Stimulated activated CD4-positive, alpha-beta T cell treated with anti-CD3 and anti-CD28 coated beads, Interleukin-15, amount 100 ng/mL, for 1 hour (primary cell): ENCODE measurements around the gene REX1BD.
A peak's percentile ranks its signal among the peaks of the same experiment; 100 is the strongest.
"Not testable (repeated sequence)": the region's sequence is repeated elsewhere in the genome, so short reads cannot be mapped to it uniquely, and the experiment has no call there.

Experiments
- DNase-seq, 2 donors: peaks; one replicate each; pipeline ENCODE4 v3.0.0-alpha.2; 2020; ENCODE audit warnings: low read depth in 1 of 2, low spot score in 1 of 2

Gene REX1BD

DNA sequence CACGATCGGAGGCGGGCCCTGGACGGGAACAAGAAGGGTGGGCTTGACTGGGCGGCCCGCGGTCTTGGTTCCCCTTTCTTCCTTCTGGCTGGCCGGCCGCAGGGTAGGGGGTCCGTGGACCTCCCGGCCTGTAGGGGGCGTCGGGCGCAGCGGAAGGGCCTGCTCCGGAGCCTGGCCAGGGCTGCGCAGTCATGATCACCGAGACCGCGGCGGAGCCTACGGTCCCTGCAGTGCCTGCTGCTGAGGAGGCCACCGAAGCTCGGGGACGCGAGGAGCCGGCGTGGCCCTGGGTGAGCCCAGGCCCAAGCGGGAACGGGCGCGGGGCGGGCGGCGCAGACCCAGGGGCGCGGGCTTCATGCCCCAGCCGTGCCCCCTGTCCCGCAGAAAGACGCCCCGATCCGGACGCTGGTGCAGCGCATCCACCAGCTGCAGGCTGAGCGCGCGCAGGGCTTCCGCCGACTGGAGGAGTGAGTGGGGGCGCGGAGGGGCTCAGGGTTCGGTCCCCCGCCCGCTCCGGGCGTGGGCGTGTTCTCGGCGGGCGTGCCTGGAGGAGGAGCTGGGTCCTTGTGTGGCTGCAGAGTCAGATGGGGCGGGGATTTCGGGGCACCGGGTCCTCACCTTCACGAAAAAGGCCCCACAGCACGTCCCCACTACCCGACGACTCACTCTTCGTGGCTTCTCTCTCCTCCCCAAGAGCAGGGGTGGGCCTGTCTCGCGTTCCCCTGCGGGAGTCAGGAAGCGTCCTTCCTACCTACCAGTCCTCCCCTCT, at the start of gene REX1BD:
TSS of gene REX1BD (plus strand) at position 188 of the 769 bp plus-strand sequence. CDS start at position 192, 4 bp downstream.
- DNase-seq: peak; percentile 71 to 83

DNA sequence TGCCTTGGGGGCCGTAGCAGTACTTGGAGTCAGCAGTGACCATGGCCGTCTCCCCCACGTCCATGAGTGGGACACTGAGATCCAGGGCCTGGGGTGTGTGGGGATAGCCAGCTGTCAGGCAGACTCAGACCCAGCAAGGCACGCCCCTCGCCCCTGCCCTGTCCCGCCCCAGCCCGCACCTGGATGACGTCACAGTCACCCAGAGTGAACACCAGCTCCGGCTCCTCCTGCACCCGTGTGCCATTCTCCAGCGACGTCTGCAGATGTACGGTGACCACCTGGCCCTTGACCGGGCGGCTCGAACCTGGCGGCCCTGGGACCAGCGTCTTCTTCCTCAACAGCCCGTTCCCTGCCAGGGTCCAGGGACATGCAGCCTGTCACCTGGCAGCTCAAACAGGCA, 49.2 kb upstream of the REX1BD start:
- no peak for DNase-seq

DNA sequence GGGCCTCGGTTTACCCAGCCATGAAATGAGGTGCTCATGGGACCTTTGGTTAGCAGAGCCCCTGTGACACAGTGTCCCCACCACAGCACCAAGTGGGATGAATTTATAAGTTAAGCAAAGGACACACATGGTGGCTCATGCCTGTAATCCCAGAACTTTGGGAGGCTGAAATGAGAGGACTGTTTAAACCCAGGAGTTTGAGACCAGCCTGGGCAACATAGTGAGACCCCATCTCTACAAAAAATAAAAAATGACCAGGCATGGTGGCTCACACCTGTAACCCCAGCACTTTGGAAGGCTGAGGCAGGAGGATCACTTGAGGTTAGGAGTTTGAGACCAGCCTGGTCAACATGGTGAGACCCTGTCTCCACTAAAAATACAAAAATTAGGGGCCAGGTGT, 48.4 kb upstream of the REX1BD start:
- not testable (repeated sequence) for DNase-seq

DNA sequence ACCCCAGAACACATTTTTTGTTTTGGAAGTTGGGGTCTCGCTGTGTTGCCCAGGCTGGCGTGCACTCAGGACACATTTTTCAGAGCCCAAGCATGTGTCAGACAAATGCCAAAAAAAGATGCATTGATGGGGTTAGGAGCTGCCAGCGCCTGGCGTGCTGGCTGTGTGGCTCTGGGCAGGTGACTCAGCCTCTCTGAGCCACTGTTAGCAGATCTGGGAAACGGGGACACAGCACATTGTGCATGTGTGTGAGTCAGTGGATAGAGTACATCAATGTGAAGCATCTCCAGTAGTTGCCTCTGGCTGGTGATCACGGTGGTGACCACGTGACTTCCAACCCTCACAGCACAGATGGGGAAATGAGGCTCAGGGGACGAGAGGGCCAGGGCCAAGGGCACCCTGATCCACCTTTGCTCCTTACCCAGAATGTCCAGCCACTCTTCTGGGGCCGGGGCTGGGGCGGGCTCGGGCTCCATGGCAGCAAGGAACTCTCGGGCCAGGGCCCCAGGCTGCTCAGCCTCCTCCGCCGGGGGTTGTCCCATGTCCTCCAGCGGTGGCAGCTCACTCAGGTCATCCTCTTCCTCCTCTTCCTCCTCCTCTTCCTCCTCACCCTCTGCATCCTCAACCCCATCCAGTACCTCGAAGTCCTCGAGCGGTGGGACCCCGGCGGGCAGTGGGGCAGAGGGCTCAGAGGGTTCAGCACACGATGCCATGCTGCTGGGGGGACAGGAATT, 47.2 kb upstream of the REX1BD start:
- DNase-seq: no peak

DNA sequence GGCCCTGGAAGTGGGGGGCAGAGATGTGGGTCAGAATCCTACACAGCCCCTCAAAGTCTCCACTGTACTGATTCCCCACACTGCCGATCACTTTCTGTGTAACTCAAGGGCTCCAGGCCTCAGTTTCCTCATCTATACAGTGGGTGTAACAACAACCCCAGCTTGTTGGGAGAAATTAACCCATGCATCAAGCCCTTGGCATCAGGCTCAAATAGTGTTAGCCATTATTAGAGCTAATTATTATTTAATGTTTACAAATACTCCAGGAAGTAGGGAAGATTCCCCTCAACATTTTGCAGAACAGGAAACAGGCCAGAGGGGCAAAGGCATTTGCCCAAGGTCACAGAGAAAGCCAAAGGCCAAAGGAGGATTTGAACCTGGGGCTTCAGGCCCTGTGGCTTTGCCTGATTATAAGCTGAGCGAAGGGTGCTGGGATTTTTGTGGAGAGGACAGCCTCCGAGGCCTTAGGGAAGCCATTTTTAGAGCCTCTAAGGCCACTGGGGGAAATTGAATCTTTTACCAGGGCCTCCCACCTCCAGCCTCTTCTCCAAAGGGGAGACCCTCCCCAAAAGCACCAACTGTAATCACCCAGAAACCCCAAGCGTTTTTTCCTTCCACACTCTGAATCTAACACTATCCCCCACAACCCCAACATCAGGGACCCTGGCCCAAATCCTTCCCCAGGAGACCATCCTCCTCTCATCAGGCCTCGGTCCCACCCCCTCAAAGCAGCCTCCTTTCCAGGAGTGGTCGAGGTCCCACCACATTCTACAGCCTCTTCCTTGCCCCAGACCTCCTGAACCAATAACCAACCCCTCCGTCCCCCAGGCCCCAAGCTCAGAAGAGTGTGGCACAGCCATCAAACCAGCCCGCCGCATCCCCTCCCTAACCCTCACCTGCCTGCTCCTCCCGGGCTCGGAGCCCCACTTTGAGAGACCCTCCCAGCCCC, 46.3 kb upstream of the REX1BD start:
- no peak for DNase-seq

DNA sequence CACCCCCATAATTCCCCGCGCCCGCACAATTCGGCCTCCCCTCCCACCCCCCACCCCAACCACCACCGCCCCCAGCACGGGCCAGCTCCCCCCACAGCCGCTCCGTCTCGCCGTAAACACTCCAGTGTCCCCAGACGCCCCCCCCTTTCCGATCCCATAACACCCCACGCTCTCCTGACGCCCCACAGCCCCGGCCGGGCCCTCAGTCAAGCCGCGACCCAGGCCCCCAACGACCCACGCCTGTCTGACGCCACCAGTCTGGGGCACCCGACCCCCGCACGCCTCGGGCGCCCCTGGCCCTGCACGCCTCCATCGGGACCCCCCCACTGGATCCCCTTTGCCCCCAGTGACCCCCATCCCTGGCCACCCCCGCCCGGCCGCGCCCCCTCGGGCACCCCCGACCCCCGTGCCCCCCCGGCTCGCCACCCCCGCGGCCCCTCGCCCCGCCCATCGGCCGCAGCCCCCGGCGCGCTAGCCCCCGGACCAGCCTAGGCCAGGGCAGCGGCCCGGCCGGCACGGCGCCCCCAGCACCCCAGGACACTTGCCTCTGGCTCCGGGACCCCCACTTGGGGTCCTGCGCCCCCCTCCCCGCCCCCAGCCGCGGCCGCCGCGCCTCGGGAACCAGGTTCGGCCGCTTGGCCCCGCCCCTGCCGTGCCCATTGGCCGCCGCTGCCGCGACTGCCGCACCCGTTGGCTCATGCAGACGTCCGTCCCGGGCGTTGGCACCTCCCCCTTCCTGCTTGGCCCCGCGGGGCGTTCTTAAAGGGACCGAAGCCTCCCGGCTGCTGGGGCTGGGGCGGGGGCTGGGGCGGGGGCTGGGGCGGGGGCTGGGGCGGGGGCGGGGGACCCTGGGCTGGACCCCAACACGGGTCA, 45.4 kb upstream of the REX1BD start, which contains the start of gene FKBP8:
TSS of gene FKBP8 (minus strand) at position 633 of the 873 bp plus-strand sequence. CDS start 1,603 bp downstream, outside the sequence.
- peak; percentile 92 for DNase-seq

DNA sequence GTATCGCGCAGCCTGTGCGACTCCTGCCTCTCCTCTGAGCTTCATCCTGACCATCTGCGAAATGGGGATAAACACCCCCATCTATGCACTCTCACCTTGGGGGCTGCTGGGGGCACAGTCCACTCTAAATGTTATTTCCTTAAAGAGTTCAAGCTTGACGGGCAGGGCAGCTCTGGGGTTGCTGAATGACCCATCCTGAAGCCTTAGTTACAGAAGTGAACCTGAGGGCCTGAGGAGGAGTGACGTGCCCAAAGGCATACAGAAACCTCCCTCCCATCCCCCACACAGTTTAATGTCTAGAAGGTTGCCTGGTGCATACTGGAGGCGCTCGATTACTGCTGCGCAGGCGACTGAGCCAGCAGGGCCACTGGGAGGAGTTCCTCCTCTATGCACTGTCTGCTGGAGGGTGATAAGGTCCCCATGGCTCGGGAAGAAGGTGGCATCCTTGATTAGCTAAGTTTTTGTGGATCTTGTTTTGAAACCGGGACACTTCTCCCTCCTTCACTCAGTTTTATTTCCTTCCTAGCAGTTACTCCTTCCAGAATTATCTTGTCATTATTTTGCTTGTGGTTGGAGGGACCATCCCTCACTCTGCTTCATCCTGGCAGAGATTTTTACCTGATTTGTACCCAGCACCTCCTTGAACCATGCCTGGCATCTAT, 44.7 kb upstream of the REX1BD start:
- peak; percentile 27 to 50 for DNase-seq

DNA sequence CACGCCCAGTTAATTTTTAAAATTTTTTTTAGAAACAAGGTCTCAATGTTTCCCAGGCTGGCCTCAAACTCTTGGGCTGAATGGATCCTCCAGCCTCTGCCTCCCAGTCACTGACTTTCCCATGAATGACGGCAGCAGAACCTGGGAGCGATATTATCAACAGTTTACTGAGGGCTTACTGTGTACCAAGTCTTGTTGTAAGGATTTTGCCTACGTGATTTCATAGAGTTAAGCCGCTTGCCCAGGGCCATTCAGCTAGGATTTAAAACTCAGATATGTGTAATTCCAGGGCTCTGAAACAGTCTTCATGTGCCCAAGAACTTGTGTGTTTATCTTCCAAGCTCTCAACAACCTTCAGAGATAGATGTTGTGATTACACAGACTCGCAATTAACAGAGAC, 37.0 kb upstream of the REX1BD start:
- no peak for DNase-seq

DNA sequence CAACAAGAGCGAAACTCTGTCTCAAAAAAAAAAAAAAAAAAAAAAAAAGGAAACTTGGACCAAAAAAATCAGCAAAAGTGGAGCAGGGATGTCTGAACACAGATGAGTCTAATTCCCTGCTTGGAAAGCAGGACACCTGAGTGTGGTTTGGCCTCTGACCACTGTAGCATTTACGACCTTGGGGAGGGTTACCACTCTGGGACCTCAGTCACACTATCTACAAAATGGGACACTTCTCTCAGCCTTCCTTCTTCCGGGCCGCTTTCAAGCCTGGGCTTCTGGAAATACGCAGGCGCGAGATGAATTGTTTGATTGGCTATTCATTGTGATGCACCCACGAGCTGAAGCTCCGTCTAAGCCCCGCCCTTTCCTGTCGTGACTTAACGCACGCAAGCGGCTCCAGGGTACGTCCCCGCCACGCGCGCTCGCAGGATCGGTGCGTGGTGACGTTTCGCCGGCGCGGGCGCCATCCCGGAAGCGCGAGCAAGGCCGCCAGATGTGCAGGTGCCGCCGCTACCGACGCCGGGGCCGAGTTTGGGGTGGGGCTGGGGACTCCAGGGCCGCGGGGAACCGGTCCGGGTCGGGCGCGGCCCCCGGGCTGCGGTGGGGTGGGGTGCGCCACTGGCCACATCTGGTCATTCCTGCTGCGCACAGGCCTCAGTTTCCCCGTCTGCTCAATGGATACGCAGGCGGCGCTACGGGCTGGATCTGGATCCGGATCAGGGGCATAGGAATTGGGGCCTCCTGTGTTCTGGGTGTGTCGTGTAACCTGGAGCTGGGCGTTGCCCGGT, 31.0 kb upstream of the REX1BD start, which contains the start of gene KXD1:
TSS of gene KXD1 (plus strand) at position 460 of the 791 bp plus-strand sequence. CDS start 4,187 bp downstream, outside the sequence.
- DNase-seq: peak; percentile 90 to 94

DNA sequence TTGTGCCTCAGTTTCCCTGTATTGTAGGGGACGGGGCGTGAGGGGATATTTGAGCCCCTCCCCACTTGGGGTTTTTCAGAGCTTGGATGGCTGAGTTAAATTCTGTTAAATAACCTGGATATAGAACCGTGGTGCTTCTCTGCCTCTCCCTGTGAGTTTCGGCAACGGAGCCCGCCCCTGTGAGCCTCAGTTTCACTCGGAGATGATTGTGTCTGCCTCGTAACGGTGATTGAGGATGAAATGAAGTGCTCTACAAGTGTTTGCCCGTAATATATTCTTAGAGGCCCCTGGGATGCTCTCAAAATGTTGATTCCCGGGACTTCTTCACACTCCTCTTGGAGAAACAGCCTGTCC, 30.4 kb upstream of the REX1BD start:
- DNase-seq: no peak

DNA sequence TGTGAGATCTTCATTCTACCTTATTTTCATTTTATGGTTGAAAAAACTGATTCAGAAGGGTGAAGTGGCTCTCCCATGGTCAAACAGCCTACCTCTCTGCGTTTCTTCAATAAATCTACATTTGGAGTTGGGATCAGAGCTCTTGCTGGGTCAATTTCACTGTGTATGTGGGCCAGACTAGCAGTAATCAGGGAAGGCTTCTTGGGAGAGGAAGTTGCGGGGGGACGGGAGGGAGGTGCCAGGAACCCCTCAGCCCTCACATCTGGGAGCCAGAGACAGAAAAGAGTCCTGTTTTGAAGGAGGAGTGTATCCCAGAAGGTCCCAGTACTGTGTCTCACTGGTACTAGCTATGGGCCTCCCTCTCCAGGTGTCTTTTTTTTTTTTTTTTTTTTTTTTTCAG, 30.0 kb upstream of the REX1BD start:
- no peak for DNase-seq

DNA sequence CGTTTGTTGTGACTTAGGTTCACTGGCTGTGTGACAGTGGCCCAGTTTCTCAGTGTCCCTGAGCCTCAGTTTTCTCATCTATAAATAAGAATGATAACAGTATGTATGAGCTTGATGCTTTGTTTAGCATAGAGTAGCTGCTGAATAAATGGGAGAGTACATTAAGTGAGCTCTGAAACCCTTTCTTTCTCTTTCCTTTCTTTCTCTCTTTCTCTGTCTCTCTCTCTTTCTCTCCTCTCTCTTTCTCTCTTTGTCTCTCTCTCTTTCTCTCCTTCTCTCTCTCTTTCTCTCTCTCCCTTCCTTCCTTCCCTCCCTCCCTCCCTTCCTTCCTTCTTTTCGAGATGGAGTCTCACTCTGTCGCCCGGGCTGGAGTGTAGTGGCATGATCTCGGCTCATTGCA, 28.9 kb upstream of the REX1BD start:
- no peak for DNase-seq

DNA sequence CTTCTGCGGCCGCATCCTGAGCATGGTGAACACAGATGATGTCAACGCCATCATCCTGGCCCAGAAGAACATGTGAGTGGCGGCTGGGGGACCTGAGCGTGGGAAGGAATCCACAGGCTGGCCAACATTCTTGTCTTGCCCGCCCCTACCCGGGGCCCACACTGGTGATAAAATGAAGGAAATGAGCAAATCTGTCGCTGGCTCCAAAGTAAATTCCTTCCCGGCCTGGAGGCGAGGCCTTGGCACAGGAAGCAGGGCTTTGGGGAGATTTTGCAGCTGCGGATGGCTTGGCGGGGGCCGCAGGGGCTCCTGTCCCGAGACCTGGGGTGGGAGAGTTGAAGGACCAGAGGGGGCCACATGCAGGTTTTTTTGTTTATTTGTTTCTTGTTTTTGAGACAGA, 26.5 kb upstream of the REX1BD start:
- no peak for DNase-seq

DNA sequence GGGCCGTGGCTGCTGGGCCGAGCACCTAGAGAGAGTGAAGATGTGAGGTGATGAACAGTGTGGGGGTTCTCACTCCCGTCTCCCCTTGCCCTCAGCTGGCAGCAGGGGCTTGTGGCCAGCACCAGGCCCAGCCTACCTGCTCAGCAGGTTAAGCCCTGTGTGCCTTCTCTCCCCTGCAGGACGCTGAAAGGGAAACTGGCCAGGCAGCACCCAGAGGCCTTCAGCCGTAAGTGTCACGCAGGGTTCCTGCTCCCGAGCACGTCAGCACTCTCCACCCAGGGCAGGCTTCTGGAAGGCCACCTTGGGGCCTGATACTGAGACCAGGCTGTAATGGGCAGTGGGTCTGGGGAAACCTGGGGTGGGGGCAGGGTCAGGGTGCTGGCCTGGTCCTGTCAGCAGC, 21.6 kb upstream of the REX1BD start:
- DNase-seq: no peak

DNA sequence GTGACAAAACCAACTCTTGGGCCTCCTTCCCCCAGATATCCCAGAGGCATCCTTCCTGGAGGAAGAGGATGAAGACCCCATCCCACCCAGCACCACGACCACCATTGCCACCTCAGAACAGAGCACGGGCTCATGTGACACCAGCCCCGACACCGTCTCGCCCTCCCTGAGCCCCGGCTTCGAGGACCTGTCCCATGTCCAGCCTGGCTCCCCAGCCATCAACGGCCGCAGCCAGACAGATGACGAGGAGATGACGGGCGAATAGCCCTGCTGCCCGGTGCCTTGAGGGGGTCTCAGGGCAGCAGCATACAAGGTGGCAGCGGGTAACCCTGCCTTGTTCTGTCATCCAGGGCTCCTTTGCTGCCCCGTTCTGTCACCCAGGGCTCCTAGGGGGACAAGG, 20.2 kb upstream of the REX1BD start:
- no peak for DNase-seq

DNA sequence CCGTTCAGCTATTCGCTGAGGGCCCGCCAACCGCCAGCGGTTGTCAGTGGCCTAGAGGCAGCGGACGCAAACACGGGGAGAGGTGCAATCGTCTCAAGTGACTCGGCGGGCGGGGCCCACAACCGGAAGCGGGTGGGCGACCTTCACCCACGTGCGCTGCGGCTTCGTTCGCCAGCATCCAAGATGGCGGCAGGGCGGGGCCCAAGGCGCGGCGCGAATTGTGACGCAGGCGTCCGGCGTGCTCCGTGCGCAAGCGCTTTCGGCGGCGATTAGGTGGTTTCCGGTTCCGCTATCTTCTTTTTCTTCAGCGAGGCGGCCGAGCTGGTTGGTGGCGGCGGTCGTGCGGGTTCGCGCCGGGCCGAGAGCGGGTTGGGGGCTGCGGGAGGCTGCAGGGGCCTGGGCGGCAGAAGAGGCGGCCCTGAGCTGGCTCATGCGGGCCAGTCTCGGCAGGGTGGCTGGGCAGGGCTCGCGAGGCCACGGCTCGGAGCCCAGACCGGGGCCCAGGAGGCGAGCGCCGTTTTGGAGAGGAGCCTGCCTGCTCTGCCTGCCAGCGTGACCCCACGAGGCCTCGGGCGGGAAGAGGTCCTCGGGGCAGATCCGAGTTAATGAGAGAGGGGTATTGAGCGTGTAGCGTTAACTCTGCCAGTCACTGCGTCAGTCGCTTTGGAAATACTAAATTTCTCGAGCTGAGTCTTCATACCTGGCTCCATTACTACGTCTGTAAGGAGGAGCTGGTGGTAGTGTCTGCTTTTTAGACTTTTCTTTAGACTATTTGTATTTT, 16.8 kb upstream of the REX1BD start, which contains the start of gene UBA52:
TSS of gene UBA52 (plus strand) at position 294 of the 781 bp plus-strand sequence. CDS start 1,444 bp downstream, outside the sequence.
- peak; percentile 98 to 99 for DNase-seq

DNA sequence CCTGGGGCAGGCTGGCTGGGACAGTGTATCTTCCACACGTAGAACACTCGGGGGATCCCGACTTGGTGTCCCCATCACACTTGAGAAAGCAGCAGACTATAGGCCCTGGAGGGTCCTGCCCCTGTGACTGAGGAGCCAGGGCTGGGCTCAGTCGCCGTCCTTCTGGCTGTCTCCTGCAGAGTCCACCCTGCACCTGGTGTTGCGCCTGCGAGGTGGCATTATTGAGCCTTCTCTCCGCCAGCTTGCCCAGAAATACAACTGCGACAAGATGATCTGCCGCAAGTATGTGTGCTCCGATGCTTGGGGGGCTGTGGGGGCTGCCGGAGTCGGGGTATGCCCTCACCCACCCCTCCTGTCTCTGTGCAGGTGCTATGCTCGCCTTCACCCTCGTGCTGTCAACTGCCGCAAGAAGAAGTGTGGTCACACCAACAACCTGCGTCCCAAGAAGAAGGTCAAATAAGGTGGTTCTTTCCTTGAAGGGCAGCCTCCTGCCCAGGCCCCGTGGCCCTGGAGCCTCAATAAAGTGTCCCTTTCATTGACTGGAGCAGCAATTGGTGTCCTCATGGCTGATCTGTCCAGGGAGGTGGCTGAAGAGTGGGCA, 13.8 kb upstream of the REX1BD start:
- no peak for DNase-seq

DNA sequence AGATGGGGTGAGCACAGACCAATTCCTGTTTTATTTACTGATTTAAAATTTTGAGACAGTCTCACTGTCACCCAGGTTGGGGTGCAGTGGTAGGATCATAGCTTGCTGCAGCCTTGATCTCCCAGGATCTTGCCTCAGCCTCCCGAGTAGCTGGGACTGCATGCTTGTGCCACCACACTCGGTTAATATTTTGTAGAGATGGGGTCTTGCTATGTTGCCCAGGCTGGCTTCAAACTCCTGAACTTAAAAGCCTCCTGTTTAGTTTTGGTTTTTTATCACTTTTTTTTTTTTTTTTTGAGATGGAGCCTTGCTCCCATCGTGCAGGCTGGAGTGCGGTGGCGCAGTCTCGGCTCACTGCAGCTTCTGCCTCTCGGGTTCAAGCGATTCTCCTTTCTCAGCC, 12.2 kb upstream of the REX1BD start:
- DNase-seq: no peak
